Stimulated activated memory B cell treated with anti-CD40 and anti-IgM and Interleukin-4, amounts not matched to agents 10 μg/mL and 1 μg/mL and 100 μg/mL, for 72 hours (primary cell): Measurements from ENCODE around the gene SETD2.
"Not testable (repeated sequence)": the region's sequence is repeated elsewhere in the genome, so short reads cannot be mapped to it uniquely, and the experiment has no call there.

Source experiments
- ATAC-seq: fragments of 150-1000 bp; cut with Tn5 transposase; 2 replicates; pipeline ENCODE4 v1.10.0; 2021
- H3K27ac Mint-ChIP-seq: one replicate; pipeline ENCODE4 v1.8.0; 2022; ENCODE audit warnings: mild to moderate bottlenecking, mixed read lengths
- H3K27me3 Mint-ChIP-seq: one replicate; pipeline ENCODE4 v1.8.0; 2022; ENCODE audit warnings: mixed read lengths
- H3K36me3 Mint-ChIP-seq: one replicate; pipeline ENCODE4 v1.8.0; 2022; ENCODE audit warnings: mixed read lengths
- H3K4me1 Mint-ChIP-seq: one replicate; pipeline ENCODE4 v1.8.0; 2022; ENCODE audit warnings: mixed read lengths
- H3K4me3 Mint-ChIP-seq: one replicate; pipeline ENCODE4 v1.8.0; 2022; ENCODE audit warnings: mild to moderate bottlenecking, moderate library complexity, mixed read lengths
- H3K9me3 Mint-ChIP-seq: one replicate; pipeline ENCODE4 v1.8.0; 2022; ENCODE audit warnings: mixed read lengths

Gene SETD2

DNA sequence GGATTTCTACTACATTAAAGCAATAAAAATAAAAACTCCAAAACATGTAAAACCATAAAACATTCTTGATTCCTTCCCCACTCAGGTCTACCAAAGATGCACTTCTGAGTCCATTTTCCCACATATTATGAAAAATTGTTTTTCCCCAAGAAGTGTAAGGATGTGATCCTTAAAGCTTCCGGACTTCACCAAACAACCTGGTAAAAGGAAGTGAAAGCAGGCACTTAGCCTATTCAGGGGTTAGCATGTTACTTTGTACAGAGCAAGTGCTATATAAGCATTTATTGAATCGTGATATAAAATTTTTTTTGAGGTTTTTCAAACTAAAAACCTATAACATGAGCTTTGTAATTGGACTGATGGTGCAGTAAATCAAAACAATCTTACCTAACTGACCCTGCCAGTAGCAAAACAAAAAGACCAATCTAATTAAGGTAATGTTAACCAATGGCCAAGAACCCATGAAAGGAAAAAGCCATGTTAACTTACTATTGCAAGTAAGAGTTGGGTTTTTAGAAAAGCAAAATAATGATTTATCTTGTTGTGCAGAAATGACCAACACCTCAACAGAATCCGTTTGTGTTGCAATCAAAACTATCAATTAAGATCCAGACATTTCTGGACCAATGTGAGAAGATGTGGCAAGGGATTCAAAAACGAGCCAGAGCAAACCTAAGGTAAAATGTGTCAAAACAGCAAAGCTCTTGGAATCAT, 1.8 kb downstream of the SETD2 start:
- H3K27ac Mint-ChIP-seq = peak overlapping the region; percentile 87
- peaks cover 68% of the 10 kb centered on the region for H3K4me1 Mint-ChIP-seq
- H3K27me3 Mint-ChIP-seq = no peaks in the 10 kb centered on the region
- peaks cover 8% of the 10 kb centered on the region for H3K36me3 Mint-ChIP-seq
- peak overlapping the region; percentile 85 for H3K4me3 Mint-ChIP-seq
- H3K9me3 Mint-ChIP-seq = no peaks in the 10 kb centered on the region
- no peak for ATAC-seq

DNA sequence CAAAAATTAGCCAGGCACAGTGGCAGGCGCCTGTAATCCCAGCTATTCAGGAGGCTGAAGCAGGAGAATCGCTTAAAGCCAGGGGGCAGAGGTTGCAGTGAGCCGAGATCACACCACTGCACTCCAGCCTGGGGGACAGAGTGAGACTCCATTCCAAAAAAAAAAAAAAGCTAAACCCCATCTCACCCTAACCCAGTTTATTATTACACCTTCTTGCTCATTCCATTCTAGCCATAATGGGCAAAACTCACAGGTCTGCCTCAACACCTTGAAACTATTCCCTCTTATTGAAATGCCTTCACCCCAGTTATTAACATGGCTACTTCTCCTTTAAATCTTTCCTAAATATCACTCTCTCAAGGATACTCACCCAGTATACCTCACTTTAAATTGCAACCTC, 4.1 kb downstream of the SETD2 start:
- Mint-ChIP-seq H3K4me1 (peaks cover 71% of the 10 kb centered on the region), H3K27me3 (no peaks in the 10 kb centered on the region), H3K27ac (peak overlapping the region; percentile 9), H3K9me3 (no peaks in the 10 kb centered on the region), H3K4me3 (no peak overlapping the region), H3K36me3 (peaks cover 8% of the 10 kb centered on the region)
- no peak for ATAC-seq

DNA sequence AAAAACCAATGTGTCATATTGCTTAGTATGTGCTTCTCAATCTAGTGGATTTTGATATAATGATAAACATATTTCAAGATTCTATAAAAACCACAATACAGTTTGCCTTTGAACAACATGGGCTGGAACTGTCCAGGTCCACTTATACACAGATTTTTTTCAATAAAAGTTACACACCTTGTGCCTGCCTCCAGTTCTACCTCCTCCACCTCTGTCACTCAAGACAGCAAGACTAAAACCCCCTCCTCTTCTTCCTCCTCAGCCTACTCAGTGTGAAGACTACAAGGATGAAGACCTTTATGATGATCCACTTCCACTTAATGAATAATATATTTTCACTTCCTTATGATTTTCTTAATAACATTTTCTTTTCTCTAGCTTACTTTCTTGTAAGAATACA, 5.7 kb downstream of the SETD2 start:
- peaks cover 16% of the 10 kb centered on the region for H3K36me3 Mint-ChIP-seq
- ATAC-seq = no peak
- H3K4me1 Mint-ChIP-seq = peaks cover 86% of the 10 kb centered on the region
- H3K4me3 Mint-ChIP-seq = no peak overlapping the region
- no peaks in the 10 kb centered on the region for H3K27me3 Mint-ChIP-seq
- H3K9me3 Mint-ChIP-seq = no peaks in the 10 kb centered on the region
- H3K27ac Mint-ChIP-seq = no peak overlapping the region

DNA sequence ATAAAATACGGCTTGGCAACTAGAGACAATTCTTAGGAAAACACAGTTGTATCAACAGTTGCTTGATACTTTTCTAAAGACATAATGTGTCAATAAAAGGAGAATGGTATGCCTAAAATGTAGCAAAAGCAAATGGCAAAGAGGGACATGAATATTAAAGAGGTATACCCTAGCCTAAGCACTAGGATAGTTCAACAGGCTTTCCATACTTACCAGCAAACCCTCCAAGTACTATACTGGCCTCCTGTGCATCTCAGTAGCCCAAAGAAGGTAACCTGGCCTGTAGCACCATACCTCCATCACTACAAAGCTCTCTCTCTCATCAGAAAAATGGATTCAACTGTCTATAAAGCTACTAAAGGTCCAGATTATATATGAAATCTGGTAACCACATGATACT, 7.5 kb downstream of the SETD2 start:
- H3K9me3 Mint-ChIP-seq = no peaks in the 10 kb centered on the region
- no peak overlapping the region for H3K4me3 Mint-ChIP-seq
- no peak for ATAC-seq
- H3K36me3 Mint-ChIP-seq = peaks cover 16% of the 10 kb centered on the region
- no peaks in the 10 kb centered on the region for H3K27me3 Mint-ChIP-seq
- H3K4me1 Mint-ChIP-seq = peaks cover 93% of the 10 kb centered on the region
- no peak overlapping the region for H3K27ac Mint-ChIP-seq

DNA sequence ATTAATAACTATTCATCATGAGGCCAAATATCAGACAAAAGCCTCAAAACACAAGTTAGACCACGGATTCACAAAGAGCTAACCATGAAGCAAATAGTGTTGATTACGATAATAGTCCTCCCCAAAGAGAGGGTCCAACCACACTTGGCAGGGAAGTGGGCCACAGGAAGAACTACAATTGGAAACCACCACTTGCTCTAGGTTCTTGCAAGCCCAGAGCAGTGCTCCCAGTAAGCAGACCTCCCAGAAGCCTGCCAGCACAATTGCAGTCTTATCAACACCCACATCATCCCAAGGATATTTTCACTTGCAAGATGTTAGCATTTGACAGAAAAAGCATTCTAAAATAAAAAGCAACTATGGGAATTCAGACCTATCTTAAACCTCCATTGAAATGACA, 11.3 kb downstream of the SETD2 start:
- H3K9me3 Mint-ChIP-seq = no peaks in the 10 kb centered on the region
- peaks cover 65% of the 10 kb centered on the region for H3K4me1 Mint-ChIP-seq
- H3K36me3 Mint-ChIP-seq = peaks cover 8% of the 10 kb centered on the region
- ATAC-seq = no peak
- no peak overlapping the region for H3K27ac Mint-ChIP-seq
- no peak overlapping the region for H3K4me3 Mint-ChIP-seq
- no peaks in the 10 kb centered on the region for H3K27me3 Mint-ChIP-seq

DNA sequence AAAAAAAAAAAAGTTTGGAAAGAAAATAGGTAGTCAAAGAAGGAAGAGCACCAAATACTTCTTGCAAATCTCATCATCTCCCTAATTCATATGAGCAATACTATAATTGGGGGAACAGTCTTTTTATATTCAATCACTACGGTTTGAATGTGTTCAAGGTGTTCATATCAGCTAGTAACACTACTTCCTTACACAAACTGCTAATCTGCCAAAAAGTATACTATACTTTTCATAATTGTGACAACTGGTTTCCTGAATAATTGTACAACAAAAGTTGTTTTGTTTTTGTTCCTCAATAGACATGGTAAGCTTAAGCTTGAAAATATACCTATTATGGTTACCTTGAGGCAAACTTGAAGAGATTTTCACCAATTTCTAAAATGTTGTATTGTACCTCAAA, 12.1 kb downstream of the SETD2 start:
- peaks cover 8% of the 10 kb centered on the region for H3K36me3 Mint-ChIP-seq
- no peaks in the 10 kb centered on the region for H3K9me3 Mint-ChIP-seq
- ATAC-seq = no peak
- no peaks in the 10 kb centered on the region for H3K27me3 Mint-ChIP-seq
- no peak overlapping the region for H3K4me3 Mint-ChIP-seq
- no peak overlapping the region for H3K27ac Mint-ChIP-seq
- H3K4me1 Mint-ChIP-seq = peaks cover 58% of the 10 kb centered on the region

DNA sequence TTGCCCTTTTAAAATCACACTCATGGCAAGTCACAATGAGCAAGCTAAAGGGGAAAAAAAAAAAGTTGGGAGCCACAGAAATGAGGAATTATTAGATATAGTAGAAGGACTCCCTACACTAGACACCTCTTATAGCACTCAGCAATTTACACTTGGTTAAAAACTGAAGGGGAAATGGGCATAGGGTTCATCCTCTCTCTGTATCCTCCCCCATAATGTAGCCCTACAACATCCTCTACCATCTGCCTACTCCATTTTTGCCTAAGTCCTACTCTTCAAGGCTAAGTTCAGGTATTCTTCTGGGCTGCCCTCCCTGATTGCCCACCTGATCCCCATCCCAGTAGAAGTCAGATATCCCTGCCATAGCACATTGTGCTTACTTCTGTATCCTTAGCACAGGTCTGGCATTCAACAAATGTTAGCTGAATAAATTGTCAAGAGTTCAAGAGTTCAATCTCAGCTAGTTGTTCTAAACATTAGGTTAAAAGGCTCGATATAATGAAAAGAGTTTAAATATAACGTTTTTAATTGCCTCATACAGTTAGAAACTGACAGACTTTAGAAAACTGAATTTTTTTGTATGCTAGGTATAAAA, 14.5 kb downstream of the SETD2 start:
- ATAC-seq = no peak
- Mint-ChIP-seq H3K27me3 (no peaks in the 10 kb centered on the region), H3K9me3 (no peaks in the 10 kb centered on the region), H3K4me3 (no peak overlapping the region), H3K4me1 (peaks cover 38% of the 10 kb centered on the region), H3K27ac (no peak overlapping the region), H3K36me3 (peaks cover 6% of the 10 kb centered on the region)

DNA sequence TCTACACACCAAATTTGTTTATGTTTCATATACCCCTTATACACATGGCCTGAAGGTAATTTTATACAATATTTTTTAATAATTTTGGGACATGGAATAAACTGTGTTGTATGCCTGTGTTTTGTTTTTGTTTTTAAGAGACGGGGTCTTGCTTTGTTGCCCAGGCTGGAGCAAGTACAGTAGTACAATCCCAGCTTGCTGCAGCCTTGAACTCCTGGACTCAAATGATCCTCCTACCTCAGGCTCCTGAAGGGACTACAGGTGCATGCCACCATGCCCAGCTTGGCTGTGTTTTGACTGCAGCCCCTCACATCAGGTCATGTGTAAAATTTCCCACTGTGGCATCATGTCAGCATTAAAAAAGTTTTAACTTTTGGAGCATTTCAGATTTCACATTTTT, 18.6 kb downstream of the SETD2 start:
- no peak for ATAC-seq
- Mint-ChIP-seq H3K27ac (no peak overlapping the region), H3K4me1 (peaks cover 27% of the 10 kb centered on the region), H3K4me3 (no peak overlapping the region), H3K36me3 (no peaks in the 10 kb centered on the region), H3K9me3 (no peaks in the 10 kb centered on the region), H3K27me3 (no peaks in the 10 kb centered on the region)

DNA sequence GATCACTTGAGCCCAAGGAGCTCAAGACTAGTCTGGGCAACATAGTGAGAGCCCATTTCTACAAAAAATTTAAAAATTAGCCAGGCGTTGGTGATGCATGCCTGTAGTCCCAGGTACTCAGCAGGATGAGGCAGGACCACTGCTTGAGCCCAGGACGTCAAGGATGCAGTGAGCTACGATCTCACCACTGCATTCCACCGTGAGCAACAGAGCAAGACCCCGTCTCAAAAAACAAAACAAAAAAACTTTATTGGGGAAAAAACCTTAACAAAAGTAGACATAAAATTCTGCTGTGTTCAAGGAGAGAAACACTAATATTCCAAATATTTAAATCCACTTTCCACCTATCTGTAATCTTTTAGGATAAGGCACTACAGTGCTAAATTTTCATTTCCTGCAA, 20.8 kb downstream of the SETD2 start:
- H3K4me3 Mint-ChIP-seq = no peak overlapping the region

DNA sequence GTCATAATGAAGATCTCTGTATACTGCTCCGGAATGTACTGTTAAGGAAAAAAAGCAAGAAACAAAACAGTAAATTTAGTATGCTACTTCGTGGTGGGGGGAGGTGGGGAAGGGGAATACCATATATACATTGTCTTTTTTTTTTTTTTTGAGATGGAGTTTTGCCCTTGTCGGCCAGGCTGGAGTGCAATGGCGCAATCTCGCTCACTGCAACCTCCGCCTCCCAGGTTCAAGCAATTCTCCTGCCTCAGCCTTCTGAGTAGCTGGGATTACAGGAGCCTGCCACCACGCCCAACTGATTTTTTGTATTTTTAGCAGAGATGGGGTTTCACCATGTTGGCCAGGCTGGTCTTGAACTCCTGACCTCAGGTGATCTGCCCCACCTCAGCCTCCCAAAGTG, 21.4 kb downstream of the SETD2 start:
- H3K27ac Mint-ChIP-seq, H3K36me3 Mint-ChIP-seq, H3K27me3 Mint-ChIP-seq, ATAC-seq, H3K4me3 Mint-ChIP-seq, H3K9me3 Mint-ChIP-seq: not testable (repeated sequence)
- peaks cover 29% of the 10 kb centered on the region for H3K4me1 Mint-ChIP-seq

More for the DNA sequence above, 20.8 kb downstream of the SETD2 start:
- peaks cover 29% of the 10 kb centered on the region for H3K4me1 Mint-ChIP-seq
- ATAC-seq = no peak
- H3K27ac Mint-ChIP-seq = no peak overlapping the region
- peaks cover 4% of the 10 kb centered on the region for H3K36me3 Mint-ChIP-seq
- H3K9me3 Mint-ChIP-seq = peaks cover 3% of the 10 kb centered on the region
- no peaks in the 10 kb centered on the region for H3K27me3 Mint-ChIP-seq

DNA sequence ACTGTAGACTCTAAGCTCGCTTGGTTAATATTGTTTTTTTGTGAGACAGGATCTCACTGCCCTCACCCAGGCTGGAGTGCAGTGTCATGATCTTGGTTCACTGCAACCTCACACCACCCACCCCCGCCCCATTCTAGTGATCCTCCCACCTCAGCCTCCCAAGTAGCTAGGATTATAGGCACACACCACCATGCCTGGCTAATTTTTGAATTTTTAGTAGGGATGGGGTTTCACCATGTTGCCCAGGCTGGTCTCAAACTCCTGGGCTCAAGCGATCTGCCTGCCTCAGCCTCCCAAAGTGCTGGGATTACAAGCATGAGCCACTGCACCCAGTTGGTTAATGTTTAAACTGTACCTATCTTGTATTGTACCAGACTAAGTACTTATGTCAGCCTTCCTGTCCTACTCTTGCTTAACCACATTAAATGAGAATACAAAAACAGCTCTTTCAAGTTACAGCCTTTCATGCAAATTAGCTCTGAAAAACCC, 22.9 kb downstream of the SETD2 start:
- H3K4me3 Mint-ChIP-seq, H3K27me3 Mint-ChIP-seq, H3K27ac Mint-ChIP-seq, H3K9me3 Mint-ChIP-seq, H3K36me3 Mint-ChIP-seq: not testable (repeated sequence)
- ATAC-seq = peak; percentile 79
- peaks cover 36% of the 10 kb centered on the region for H3K4me1 Mint-ChIP-seq

DNA sequence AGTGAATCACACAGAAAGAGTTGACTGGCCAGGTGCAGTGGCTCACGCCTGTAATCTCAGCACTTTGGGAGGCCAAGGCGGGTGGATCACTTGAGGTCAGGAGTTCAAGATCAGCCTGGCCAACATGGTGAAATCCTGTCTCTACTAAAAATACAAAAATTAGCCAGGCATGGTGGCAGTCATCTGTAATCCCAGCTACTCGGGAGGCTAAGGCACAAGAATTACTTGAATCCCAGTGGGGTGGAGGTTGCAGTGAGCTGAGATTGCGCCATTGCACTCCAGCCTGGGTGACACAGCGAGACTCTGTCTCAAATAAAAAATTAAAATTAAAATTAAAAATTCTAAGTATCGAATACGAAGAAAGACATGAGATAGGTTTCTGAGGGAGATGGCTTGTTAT, 23.4 kb downstream of the SETD2 start:
- ATAC-seq, H3K4me3 Mint-ChIP-seq, H3K27me3 Mint-ChIP-seq, H3K9me3 Mint-ChIP-seq, H3K36me3 Mint-ChIP-seq, H3K27ac Mint-ChIP-seq: not testable (repeated sequence)
- H3K4me1 Mint-ChIP-seq = peaks cover 41% of the 10 kb centered on the region

DNA sequence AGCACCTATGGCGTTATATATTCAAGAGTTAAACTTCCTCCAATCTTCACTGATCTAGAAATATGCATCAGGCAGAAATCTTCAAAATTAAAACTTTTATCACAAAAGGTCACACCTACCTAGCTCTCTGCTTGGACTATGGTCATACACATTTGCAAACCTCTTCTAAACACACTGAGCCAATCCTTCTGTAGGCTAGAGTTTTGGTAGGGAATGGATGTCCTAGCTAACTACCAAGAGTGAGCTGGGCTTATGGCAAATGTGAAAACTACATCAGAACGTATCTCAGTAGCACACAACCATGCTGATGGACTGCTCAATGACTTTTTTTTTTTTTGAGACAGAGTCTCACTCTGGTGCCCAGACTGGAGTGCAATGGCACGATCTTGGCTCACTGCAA, 29.6 kb downstream of the SETD2 start:
- H3K27me3 Mint-ChIP-seq = no peaks in the 10 kb centered on the region
- H3K9me3 Mint-ChIP-seq = peaks cover 3% of the 10 kb centered on the region
- peaks cover 12% of the 10 kb centered on the region for H3K36me3 Mint-ChIP-seq
- no peak overlapping the region for H3K4me3 Mint-ChIP-seq
- no peak for ATAC-seq
- H3K27ac Mint-ChIP-seq = no peak overlapping the region
- H3K4me1 Mint-ChIP-seq = peaks cover 58% of the 10 kb centered on the region

DNA sequence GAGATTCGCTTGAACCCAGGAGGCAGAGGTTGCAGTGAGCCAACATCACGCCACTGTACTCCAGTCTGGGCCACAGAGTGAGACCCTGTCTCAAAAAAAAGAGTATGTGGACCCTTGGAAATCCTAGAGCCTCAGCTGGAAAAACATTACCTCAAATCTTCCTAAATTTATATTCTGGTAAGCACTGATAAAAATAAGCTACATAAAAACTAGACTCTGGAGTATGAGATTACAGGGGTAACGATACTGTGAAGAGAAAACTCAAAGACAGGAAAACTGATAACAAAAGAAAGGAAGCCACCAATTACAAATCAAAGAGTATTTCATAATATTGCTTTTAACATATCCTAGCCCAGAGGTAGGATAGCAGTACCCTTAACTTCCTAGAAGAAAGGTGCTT, 30.3 kb downstream of the SETD2 start:
- no peak overlapping the region for H3K27ac Mint-ChIP-seq
- peaks cover 51% of the 10 kb centered on the region for H3K4me1 Mint-ChIP-seq
- no peak for ATAC-seq
- peaks cover 8% of the 10 kb centered on the region for H3K36me3 Mint-ChIP-seq
- no peaks in the 10 kb centered on the region for H3K9me3 Mint-ChIP-seq
- H3K4me3 Mint-ChIP-seq = no peak overlapping the region
- H3K27me3 Mint-ChIP-seq = no peaks in the 10 kb centered on the region

DNA sequence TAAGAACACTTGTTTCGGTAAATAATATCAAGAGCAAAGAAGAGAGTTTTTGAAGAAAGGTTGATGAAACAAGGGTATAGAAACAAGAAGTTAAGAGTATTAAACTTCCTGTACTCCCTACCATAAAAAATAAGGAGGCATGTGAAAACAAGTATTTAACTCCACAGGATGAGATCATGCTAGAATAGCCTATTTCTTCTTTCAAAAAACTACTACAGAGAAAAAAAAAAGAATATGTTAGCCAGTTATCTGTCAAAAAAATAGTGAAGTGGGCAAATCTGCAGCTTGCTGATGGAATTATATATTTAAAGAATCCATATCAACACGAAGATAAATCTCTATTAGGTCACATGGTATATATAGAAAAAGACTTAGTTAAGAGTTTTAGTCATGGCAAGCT, 33.4 kb downstream of the SETD2 start:
- H3K36me3 Mint-ChIP-seq = peaks cover 8% of the 10 kb centered on the region
- no peaks in the 10 kb centered on the region for H3K9me3 Mint-ChIP-seq
- no peak overlapping the region for H3K4me3 Mint-ChIP-seq
- no peak overlapping the region for H3K27ac Mint-ChIP-seq
- no peak for ATAC-seq
- H3K4me1 Mint-ChIP-seq = peaks cover 39% of the 10 kb centered on the region
- H3K27me3 Mint-ChIP-seq = no peaks in the 10 kb centered on the region

DNA sequence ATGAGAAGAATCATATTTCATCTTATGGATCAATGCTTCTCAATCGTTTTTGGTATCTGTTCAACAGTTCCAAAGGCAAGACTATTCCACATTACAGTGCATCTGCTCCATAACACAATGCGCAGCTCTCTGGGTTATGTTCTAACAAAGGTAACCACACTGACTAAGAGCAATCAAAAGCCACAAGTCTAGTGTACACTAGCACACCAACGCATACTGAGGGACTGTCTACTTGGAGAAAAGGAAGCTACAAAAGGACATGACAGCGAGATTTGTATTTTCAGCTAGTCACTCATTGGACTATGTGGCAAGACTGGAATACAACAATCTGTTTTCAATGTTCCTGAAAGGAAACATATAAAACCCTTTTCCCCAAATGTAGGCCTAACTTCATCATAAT, 35.8 kb downstream of the SETD2 start:
- peaks cover 19% of the 10 kb centered on the region for H3K36me3 Mint-ChIP-seq
- H3K27ac Mint-ChIP-seq = no peak overlapping the region
- peaks cover 20% of the 10 kb centered on the region for H3K4me1 Mint-ChIP-seq

More for the DNA sequence above, 35.8 kb downstream of the SETD2 start:
- ATAC-seq = no peak
- Mint-ChIP-seq H3K9me3 (no peaks in the 10 kb centered on the region), H3K4me3 (no peak overlapping the region), H3K27me3 (no peaks in the 10 kb centered on the region)
